Natural killer cell treated with Interleukin-12 subunit alpha and Interleukin-12 subunit beta and Interleukin-15 and Interleukin-18, amount 100 ng/mL, for 72 hours (primary cell): ENCODE measurements around the gene TAF1D. TPM values are rescaled to one million over a fixed set of nuclear protein-coding genes. Genes with fewer than 3 reads are reported as not detected.

Source experiments
- ATAC-seq, 2 donors: fragments of 150-1000 bp; cut with Tn5 transposase in 1 of 2; sonication (Bioruptor Pico), chemical (Tn5 transposase) in 1 of 2; 2 replicates each; pipeline ENCODE4 v1.10.0; 2021
- DNase-seq: peaks from one replicate; pipeline ENCODE4 v3.0.0; 2022; ENCODE audit warnings: low spot score
- H3K27ac Mint-ChIP-seq, 2 donors: 1 replicate in 1 of 2; 2 replicates in 1 of 2; pipeline ENCODE4 v1.8.0; 2022; ENCODE audit warnings: mixed read lengths in 2 of 2, mild to moderate bottlenecking in 1 of 2, moderate library complexity in 1 of 2
- H3K27me3 Mint-ChIP-seq, 2 donors: 1 replicate in 1 of 2; 2 replicates in 1 of 2; pipeline ENCODE4 v1.8.0; 2022; ENCODE audit warnings: mixed read lengths in 2 of 2
- H3K36me3 Mint-ChIP-seq: one replicate; pipeline ENCODE4 v1.8.0; 2022; ENCODE audit warnings: mixed read lengths
- H3K4me1 Mint-ChIP-seq, 2 donors: 1 replicate in 1 of 2; 2 replicates in 1 of 2; pipeline ENCODE4 v1.8.0; 2022; ENCODE audit warnings: low read depth in 2 of 2, mixed read lengths in 2 of 2, mild to moderate bottlenecking in 1 of 2
- H3K4me3 Mint-ChIP-seq: one replicate; pipeline ENCODE4 v1.8.0; 2022; ENCODE audit warnings: mixed read lengths
- H3K9me3 Mint-ChIP-seq: 2 replicates; pipeline ENCODE4 v1.8.0; 2022; ENCODE audit warnings: mixed read lengths
- total RNA-seq, 2 donors: library from RNA; stranded (reverse); gene quantifications; one replicate each; pipeline ENCODE4 v1.2.3, GENCODE V29; 2022

The TAF1D gene
- total RNA-seq, 2 donors from 2014 or later = 146 to 329 TPM

DNA sequence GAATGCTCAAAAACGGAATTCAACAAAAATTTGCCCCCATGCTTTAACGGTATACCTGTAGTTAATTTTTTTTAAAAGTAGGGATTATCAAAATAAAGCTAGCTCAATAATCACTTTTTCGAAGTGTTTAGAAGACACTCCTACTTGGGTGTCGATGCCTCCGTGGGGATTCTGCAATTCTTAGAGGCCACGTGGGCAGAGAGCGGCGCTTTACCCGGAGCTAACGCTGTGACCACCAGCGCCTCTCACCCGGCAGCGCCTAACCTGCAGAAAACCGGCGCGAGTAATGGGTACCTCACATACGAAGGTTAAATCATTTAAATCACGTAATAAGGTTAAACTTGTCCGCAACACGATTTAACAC is 583 bp downstream of the TAF1D start:
- H3K4me3 Mint-ChIP-seq = peak overlapping the region; percentile 93
- H3K27ac Mint-ChIP-seq = peak overlapping the region; percentile 99 to 100
- H3K36me3 Mint-ChIP-seq = peaks cover 50% of the 10 kb centered on the region
- no peaks in the 10 kb centered on the region for H3K9me3 Mint-ChIP-seq
- H3K27me3 Mint-ChIP-seq = no peaks in the 10 kb centered on the region
- peak; percentile 58 to 68 for ATAC-seq
- peak; percentile 79 for DNase-seq
- peaks cover 49 to 61% of the 10 kb centered on the region in 2 donors for H3K4me1 Mint-ChIP-seq

DNA sequence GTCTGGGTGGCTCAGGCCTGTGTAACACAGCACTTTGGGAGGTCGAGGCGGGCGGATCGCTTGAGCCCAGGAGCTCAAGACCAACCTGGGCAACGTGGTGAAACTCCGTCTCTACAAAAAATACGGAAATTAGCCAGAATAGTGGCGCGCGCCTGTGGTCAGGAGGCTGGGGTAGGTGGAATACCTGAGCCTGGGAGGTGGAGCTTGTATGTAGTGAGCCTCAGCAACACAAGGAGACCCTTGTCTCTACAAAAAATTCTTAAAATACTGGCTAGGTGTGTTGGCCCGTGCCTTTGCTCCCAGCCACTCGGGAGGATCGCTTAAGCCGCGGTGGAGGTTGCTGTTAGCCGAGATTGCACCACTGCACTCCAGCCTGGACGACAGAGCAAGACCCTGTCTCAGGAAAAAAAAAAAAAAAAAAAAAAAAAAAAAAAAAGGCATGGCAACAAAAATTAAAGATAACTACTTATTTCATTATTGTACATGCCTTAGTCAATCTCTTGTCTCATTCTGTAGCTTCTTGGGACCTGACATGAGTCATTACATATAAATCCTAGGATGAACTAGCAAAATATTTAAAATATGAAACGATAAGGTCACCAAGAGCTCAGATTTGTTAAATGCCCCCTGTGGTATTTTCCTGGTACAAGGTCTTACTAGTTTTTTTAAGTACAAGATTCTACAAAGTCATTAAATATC is 1.1 kb downstream of the TAF1D start:
- Mint-ChIP-seq H3K4me3 (peak overlapping the region; percentile 93), H3K27me3 (no peaks in the 10 kb centered on the region), H3K9me3 (no peaks in the 10 kb centered on the region), H3K27ac (peak overlapping the region; percentile 99 to 100), H3K36me3 (peaks cover 50% of the 10 kb centered on the region), H3K4me1 (peaks cover 49 to 62% of the 10 kb centered on the region in 2 donors)
- DNase-seq = no peak
- no peak for ATAC-seq

GRCh38 chr11:93738647-93739081 is 2.6 kb downstream of the TAF1D start:
- ATAC-seq = no peak
- Mint-ChIP-seq H3K36me3 (peaks cover 55% of the 10 kb centered on the region), H3K9me3 (no peaks in the 10 kb centered on the region), H3K4me1 (peaks cover 47 to 72% of the 10 kb centered on the region in 2 donors), H3K27ac (peak overlapping the region; percentile 99 to 100), H3K27me3 (no peaks in the 10 kb centered on the region), H3K4me3 (peak overlapping the region; percentile 93)
- DNase-seq = no peak

DNA sequence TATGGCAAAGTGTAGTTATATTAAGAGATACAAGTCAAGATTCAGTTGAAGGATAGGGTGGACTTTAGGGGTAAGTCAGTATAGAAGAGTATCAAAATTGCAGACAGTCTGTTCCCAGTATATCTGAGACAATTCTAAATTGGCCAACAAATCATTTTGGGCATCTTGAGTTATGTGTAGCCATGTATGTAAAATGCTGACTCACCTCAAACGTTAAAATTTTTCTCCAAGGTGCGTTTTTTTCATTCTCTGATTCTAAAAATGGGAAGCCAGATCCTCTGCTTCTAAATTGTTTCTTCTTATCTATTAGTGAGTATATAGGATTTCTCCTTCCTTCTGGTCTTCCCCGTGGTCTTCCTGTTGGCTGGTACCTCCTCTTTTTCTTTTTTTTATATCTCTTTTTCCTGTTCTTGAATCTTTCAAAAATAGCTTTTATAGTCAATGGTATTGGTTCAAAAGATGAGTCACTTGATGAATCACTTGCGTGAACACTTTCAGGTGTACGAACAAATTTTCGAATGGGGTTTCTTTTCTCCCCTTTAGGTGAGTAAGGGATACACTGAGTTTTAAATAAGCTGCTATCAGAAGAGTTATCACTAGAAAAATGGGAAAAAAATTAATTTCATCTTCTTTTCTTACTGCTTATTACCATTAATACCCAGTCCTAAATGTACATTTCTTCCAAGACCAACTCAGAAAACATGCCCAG is 3.2 kb downstream of the TAF1D start:
- peak overlapping the region; percentile 99 to 100 for H3K27ac Mint-ChIP-seq

DNA sequence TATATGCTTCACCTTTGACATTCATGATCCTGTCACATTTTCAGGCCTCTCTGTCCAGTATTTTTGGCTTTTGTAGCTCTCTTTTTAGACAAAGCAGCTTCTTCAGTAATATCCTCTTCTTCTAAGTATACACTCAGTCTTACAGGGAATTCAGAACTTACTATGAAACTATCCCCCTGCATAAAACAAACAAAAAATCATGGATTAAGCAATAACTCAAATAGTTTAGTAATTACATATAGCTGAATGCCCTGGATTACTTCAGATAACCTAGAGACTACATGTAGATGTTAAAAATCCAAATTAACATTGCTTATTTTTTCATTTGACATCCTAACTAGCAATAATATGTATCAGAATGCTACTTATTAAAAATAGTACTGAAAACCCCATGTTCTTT is 5.2 kb downstream of the TAF1D start:
- Mint-ChIP-seq H3K27ac (peak overlapping the region; percentile 99 to 100), H3K9me3 (no peaks in the 10 kb centered on the region), H3K27me3 (no peaks in the 10 kb centered on the region), H3K36me3 (peaks cover 63% of the 10 kb centered on the region), H3K4me3 (peak overlapping the region; percentile 93), H3K4me1 (peaks cover 40 to 70% of the 10 kb centered on the region in 2 donors)
- DNase-seq = no peak
- ATAC-seq = no peak

More for the DNA sequence above, 3.2 kb downstream of the TAF1D start:
- Mint-ChIP-seq H3K36me3 (peaks cover 55% of the 10 kb centered on the region), H3K4me1 (peaks cover 44 to 72% of the 10 kb centered on the region in 2 donors), H3K27me3 (no peaks in the 10 kb centered on the region), H3K4me3 (peak overlapping the region; percentile 93), H3K9me3 (no peaks in the 10 kb centered on the region)
- DNase-seq = no peak
- no peak for ATAC-seq

- Mint-ChIP-seq H3K27ac (peak overlapping the region; percentile 99 to 100), H3K4me1 (peaks cover 38 to 67% of the 10 kb centered on the region in 2 donors), H3K9me3 (no peaks in the 10 kb centered on the region), H3K27me3 (no peaks in the 10 kb centered on the region), H3K4me3 (peak overlapping the region; percentile 93), H3K36me3 (peaks cover 61% of the 10 kb centered on the region)
- no peak for ATAC-seq
- DNase-seq = no peak
Observed at GRCh38 chr11:93735627-93736026, 5.7 kb downstream of the TAF1D start.

- H3K9me3 Mint-ChIP-seq = no peaks in the 10 kb centered on the region
- H3K4me3 Mint-ChIP-seq = peak overlapping the region; percentile 40
- H3K27ac Mint-ChIP-seq = peak overlapping the region; percentile 43 to 99
- ATAC-seq = peak in 1 of 2 donors; percentile 43
- H3K36me3 Mint-ChIP-seq = peaks cover 53% of the 10 kb centered on the region
- DNase-seq = no peak
- no peaks in the 10 kb centered on the region for H3K27me3 Mint-ChIP-seq
- H3K4me1 Mint-ChIP-seq = peaks cover 33 to 57% of the 10 kb centered on the region in 2 donors
Observed at GRCh38 chr11:93734427-93735222, 6.7 kb downstream of the TAF1D start.

DNA sequence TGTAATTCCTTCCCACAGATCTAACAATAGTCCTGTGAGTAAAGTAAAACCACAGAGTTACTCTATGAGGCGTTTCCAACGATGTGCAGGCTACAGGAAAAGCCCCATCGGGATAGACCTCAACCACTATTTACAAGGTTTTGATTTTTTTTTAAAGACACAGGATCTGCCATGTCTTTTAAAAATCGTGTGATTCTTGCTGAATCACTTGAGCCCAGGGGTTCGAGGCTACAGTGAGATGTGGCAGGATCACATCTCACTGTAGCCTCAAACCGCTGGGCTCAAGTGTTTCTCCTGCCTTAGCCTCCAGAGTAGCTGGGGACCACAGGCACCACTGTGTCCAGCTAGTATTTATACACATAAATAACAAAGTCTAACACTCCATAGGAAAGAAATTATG is 7.8 kb downstream of the TAF1D start:
- DNase-seq (no peak), ATAC-seq (no peak)
- Mint-ChIP-seq H3K9me3 (no peaks in the 10 kb centered on the region), H3K36me3 (peaks cover 49% of the 10 kb centered on the region), H3K27ac (peak overlapping the region in 1 of 2 donors; percentile 30), H3K4me1 (peaks cover 23 to 52% of the 10 kb centered on the region in 2 donors), H3K27me3 (no peaks in the 10 kb centered on the region), H3K4me3 (peak overlapping the region; percentile 10)

DNA sequence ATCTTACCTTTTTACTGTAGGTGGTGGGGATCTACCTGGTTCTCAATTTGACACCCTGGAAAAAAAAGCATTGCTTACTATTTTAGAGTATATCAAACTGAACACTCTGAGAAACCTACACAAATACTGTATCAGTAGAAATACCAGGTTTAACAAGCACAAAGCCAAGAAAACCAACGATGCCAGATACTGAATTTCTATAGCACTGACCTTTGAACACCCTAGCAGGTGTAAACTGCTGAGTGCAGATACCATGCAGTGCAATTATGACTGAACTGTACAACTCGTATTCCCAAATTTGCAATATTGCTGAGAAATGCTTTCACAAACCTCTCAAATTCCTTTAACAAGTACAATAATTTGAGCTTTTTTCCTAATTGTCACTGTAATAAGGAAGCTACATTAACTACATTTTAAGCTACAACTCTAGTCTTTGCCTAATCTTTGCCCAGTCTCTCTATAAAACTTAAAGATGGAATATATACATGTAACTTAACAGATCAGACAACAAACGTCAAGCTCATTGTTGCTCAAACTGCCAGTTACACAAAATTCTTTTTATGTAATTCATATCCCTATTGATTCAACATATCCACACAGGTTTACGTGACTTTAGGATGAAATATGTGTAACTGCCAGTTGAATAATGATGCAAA is 8.9 kb downstream of the TAF1D start:
- ATAC-seq (no peak), DNase-seq (no peak)
- Mint-ChIP-seq H3K27ac (peak overlapping the region in 1 of 2 donors; percentile 30), H3K4me3 (no peak overlapping the region), H3K36me3 (peaks cover 43% of the 10 kb centered on the region), H3K27me3 (no peaks in the 10 kb centered on the region), H3K4me1 (peaks cover 13 to 45% of the 10 kb centered on the region in 2 donors), H3K9me3 (no peaks in the 10 kb centered on the region)

DNA sequence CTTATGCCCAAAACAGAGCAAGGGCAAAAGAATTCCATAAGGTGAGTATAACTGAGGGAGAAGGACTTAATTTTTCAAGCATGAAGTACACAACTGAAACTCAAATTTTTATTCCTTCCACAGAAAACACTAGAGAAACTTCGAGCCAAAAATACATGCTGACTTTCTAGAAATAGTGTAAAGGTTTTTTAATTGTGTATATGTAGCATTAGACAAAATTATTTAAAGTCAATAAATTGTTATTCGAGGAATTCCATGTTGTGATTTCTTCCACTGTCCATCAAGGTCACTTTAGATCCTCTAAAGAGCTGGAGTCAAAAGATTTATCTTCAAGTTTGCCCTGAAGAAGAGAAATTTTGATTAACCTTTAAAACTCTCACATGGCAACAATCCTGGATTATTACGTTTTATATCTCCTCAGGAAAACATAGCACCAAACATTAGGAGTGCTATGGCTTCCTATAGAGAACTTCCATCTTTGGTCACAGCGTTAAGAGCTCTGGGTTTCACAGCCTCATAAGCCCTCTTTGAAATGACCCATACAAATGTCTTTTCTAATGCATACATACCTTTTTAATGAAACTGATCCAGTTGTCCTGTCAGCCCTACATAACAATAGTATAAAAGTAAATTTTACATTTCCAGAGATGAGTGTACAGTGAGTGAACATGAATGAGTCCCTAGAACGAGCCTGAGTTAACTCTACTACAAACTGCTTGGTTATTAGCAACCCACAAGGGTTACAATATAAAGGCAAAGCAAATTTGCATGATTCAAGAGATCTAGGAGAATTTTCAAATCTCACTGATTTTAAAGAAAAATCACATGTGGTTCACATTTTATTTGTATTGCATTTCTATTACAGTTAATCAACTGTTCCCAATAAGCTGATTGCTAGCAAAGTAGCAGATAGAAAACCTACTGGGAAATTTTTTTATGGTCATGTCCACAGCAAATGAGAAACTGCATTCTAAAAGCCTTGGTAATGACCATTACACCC is 10.9 kb downstream of the TAF1D start:
- Mint-ChIP-seq H3K36me3 (peaks cover 26% of the 10 kb centered on the region), H3K27me3 (no peaks in the 10 kb centered on the region), H3K27ac (no peak overlapping the region), H3K4me1 (peaks cover 7 to 28% of the 10 kb centered on the region in 2 donors), H3K9me3 (no peaks in the 10 kb centered on the region), H3K4me3 (no peak overlapping the region)
- ATAC-seq = no peak
- no peak for DNase-seq

- no peaks in the 10 kb centered on the region for H3K9me3 Mint-ChIP-seq
- peaks cover 20% of the 10 kb centered on the region for H3K36me3 Mint-ChIP-seq
- ATAC-seq = no peak
Observed at GRCh38 chr11:93729129-93729616, 12.1 kb downstream of the TAF1D start.

DNA sequence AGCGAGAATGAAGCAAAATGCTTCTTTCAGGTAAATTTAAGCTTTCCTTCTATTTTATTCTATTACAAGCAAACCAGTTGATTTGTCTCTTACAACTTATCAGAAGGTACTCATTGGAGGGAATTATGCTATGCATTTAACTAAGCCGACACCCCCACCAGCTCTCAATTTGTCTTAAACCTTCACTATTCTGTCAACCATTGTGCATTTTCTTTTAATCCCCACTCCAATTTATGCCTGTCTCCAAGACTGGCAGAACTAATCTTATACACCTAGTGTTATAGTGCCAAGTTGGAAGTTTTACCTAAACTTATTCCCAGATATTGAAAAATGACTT is 12.5 kb downstream of the TAF1D start:
- no peak for DNase-seq
- H3K4me1 Mint-ChIP-seq = peaks cover 3 to 18% of the 10 kb centered on the region in 2 donors
- ATAC-seq = no peak
- H3K4me3 Mint-ChIP-seq = no peak overlapping the region
- H3K27me3 Mint-ChIP-seq = no peaks in the 10 kb centered on the region
- no peaks in the 10 kb centered on the region for H3K9me3 Mint-ChIP-seq
- peaks cover 20% of the 10 kb centered on the region for H3K36me3 Mint-ChIP-seq
- H3K27ac Mint-ChIP-seq = peak overlapping the region; percentile 24 to 69

More at GRCh38 chr11:93729129-93729616, 12.1 kb downstream of the TAF1D start:
- H3K4me3 Mint-ChIP-seq = no peak overlapping the region
- DNase-seq = no peak
- H3K4me1 Mint-ChIP-seq = peaks cover 3 to 18% of the 10 kb centered on the region in 2 donors
- H3K27me3 Mint-ChIP-seq = no peaks in the 10 kb centered on the region
- peak overlapping the region; percentile 24 to 69 for H3K27ac Mint-ChIP-seq
